OCI-LY7 (cell line): ENCODE results near the gene MTA3. TPM values are rescaled to one million over a fixed set of nuclear protein-coding genes. Genes with fewer than 3 reads are reported as not detected.

ENCODE experiments used
- BruUV-seq: library from RNA; stranded (reverse); fragments of 400-500 nt; replicated peaks from 2 replicates; lab custom pipeline; 2021; lab: Mats Ljungman, UMichigan
- CTCF ChIA-PET: fragments of 300-600 bp; sonication (Branson Sonifier 250); formaldehyde crosslinking; loops from one replicate; lab custom pipeline; 2022; ENCODE audit warnings: antibody characterized with exemption; ENCODE audit not compliant: unreplicated experiment; lab: Charles Lee
- POLR2A ChIA-PET: fragments of 300-600 bp; sonication (Branson Sonifier 250); formaldehyde crosslinking; loops from one replicate; lab custom pipeline; 2022; ENCODE audit warnings: antibody characterized with exemption; lab: Charles Lee
- DNase-seq: peaks from one replicate; pipeline ENCODE4 v3.0.0-alpha.2; 2015; ENCODE audit warnings: low spot score
- H2AFZ ChIP-seq: fragments of 200-600 bp; sonication (generic), shearing (Covaris generic); 2 replicates; pipeline ENCODE4 v1.6.1; 2014; ENCODE audit warnings: mild to moderate bottlenecking, antibody characterized with exemption, low read length, moderate library complexity
- H3K27ac ChIP-seq: fragments of 200-600 bp; sonication (generic); 2 replicates; pipeline ENCODE4 v1.5.1; 2014; ENCODE audit warnings: mixed run types, low read depth, mild to moderate bottlenecking, moderate library complexity, low read length, inconsistent platforms; ENCODE audit not compliant: poor library complexity, severe bottlenecking
- H3K36me3 ChIP-seq: fragments of 200-600 bp; sonication (generic); 2 replicates; pipeline ENCODE4 v1.6.1; 2014; ENCODE audit warnings: mild to moderate bottlenecking, antibody characterized with exemption, low read length, moderate library complexity, mixed read lengths; ENCODE audit not compliant: insufficient read depth
- H3K4me1 ChIP-seq: fragments of 200-600 bp; sonication (generic); 2 replicates; pipeline ENCODE4 v1.5.1; 2014; ENCODE audit warnings: mild to moderate bottlenecking, low read length; ENCODE audit not compliant: insufficient read depth, poor library complexity, severe bottlenecking
- H3K4me2 ChIP-seq: fragments of 200-600 bp; sonication (generic); 2 replicates; pipeline ENCODE4 v1.6.1; 2014; ENCODE audit warnings: mild to moderate bottlenecking, low read length
- H3K4me3 ChIP-seq: fragments of 200-600 bp; sonication (generic); 2 replicates; pipeline ENCODE4 v1.5.1; 2014; ENCODE audit warnings: mild to moderate bottlenecking, low read depth, low read length; ENCODE audit not compliant: poor library complexity, severe bottlenecking
- H3K79me2 ChIP-seq: fragments of 200-600 bp; sonication (generic); 2 replicates; pipeline ENCODE4 v1.6.1; 2016; ENCODE audit warnings: low read depth, mild to moderate bottlenecking, low read length, moderate library complexity, mixed read lengths; ENCODE audit not compliant: insufficient read depth
- H3K9me2 ChIP-seq: fragments of 200-600 bp; sonication (generic); 2 replicates; pipeline ENCODE4 v1.6.1; 2016; ENCODE audit warnings: mild to moderate bottlenecking, low read length, mixed read lengths; ENCODE audit not compliant: insufficient read depth
- H3K9me3 ChIP-seq: fragments of 200-600 bp; sonication (generic); 2 replicates; pipeline ENCODE4 v1.6.1; 2014; ENCODE audit warnings: mild to moderate bottlenecking, mixed run types, low read length, mixed read lengths
- H4K20me1 ChIP-seq: fragments of 200-600 bp; sonication (generic); 2 replicates; pipeline ENCODE4 v1.6.1; 2014; ENCODE audit warnings: mild to moderate bottlenecking, antibody characterized with exemption, low read length, moderate library complexity, mixed read lengths; ENCODE audit not compliant: insufficient read depth
- EZH2phosphoT487 ChIP-seq: fragments of 200-600 bp; sonication (generic); IDR thresholded peaks from 2 replicates; pipeline ENCODE4 v1.6.1; 2018; ENCODE audit warnings: low read depth, borderline replicate concordance, mild to moderate bottlenecking, mixed run types, antibody characterized with exemption, low read length, moderate library complexity, mixed read lengths
- intact Hi-C: fragments of 100-400 bp; cut with micrococcal nuclease; formaldehyde crosslinking; loops from one replicate; pipeline ENCODE4 v1.10.0; 2022; ENCODE audit not compliant: unreplicated experiment
- total RNA-seq, 2 experiments: library from RNA; depleted of rRNA in 1 of 2; stranded (reverse); fragments of >200 nt in 1 of 2; shearing (Covaris generic) in 1 of 2; gene quantifications; 2 replicates each; pipeline ENCODE4 v1.2.3, GENCODE V29; 2014 to 2022
- TF ChIP-seq, protein P1 (sequence below): fragments of 200-600 bp; sonication (generic); conservative IDR thresholded peaks from 2 replicates; pipeline ENCODE4 v1.5.1; 2014; ENCODE audit warnings: mild to moderate bottlenecking, antibody characterized with exemption, low read length, moderate library complexity, mixed read lengths

Gene MTA3
- total RNA-seq, 2 experiments from 2014 or later, result 72.7 to 205 TPM

DNA sequence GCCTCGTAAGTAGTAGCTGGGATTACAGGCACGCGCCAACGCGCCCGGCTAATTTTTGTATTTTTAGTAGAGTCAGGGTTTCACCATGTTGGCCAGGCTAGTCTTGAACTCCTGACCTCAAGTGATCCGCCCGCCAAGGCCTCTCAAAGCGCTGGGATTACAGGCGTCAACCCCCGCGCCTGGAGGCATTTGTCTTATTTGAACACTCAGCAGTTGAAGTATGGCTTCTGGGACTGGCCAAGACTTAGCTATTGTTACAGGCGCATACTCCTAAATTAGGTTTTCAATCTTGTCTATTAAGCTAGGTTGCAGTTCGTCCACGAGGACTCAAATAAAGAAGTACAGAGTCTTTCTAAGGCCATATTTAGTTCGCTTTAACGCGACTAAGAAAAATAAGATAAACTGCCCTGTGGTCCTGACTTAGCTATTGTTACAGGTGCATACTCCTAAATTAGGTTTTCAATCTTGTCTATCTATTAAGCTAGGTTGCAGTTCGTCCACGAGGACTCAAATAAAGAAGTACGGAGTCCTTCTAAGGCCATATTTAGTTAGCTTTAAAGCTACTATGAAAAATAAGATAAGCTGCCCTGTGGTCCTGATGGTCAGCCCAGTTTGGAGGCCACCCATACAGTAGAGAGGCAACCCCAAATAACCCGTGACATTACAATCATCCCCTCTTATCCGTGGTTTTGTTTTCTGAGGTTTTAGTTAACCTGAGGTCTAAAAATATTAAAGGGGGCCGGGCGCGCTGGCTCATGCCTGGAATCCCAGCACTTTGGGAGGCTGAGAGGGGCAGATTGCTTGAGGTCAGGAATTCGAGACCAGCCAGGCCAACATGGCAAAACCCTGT lies 20.8 kb upstream of the MTA3 start:
- intact Hi-C loops, result loop anchor here (1.0 to 2.0 kb wide), 4 partner anchors 13 to 53 kb away; no protein-coding TSS in a partner anchor
- Histone ChIP-seq H3K79me2 (no peaks in the 10 kb centered on the region), H3K4me1 (peaks cover 67% of the 10 kb centered on the region), H3K9me2 (no peaks in the 10 kb centered on the region), H3K36me3 (no peaks in the 10 kb centered on the region), H4K20me1 (no peaks in the 10 kb centered on the region), H3K4me3 (peak overlapping the region; percentile 65), H3K4me2 (peak overlapping the region; percentile 87), H3K9me3 (no peaks in the 10 kb centered on the region), H3K27ac (peak overlapping the region; percentile 98), H2AFZ (peak overlapping the region; percentile 67; the same call in 1 of the 2 replicates)
- TF ChIP-seq EZH2phosphoT487, result no peak
- TF ChIP-seq, protein P1, sequence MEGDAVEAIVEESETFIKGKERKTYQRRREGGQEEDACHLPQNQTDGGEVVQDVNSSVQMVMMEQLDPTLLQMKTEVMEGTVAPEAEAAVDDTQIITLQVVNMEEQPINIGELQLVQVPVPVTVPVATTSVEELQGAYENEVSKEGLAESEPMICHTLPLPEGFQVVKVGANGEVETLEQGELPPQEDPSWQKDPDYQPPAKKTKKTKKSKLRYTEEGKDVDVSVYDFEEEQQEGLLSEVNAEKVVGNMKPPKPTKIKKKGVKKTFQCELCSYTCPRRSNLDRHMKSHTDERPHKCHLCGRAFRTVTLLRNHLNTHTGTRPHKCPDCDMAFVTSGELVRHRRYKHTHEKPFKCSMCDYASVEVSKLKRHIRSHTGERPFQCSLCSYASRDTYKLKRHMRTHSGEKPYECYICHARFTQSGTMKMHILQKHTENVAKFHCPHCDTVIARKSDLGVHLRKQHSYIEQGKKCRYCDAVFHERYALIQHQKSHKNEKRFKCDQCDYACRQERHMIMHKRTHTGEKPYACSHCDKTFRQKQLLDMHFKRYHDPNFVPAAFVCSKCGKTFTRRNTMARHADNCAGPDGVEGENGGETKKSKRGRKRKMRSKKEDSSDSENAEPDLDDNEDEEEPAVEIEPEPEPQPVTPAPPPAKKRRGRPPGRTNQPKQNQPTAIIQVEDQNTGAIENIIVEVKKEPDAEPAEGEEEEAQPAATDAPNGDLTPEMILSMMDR, result no peak
- ChIA-PET CTCF (interaction anchor here (1.2 to 1.4 kb wide), 4 partner anchors 11 to 20 kb away, joined by 3 to 4 read pairs (median 3); no protein-coding TSS in a partner anchor), POLR2A (interaction anchor here (0.5 to 6.3 kb wide), 22 partner anchors 11 to 604 kb away, joined by 3 to 81 read pairs (median 5); no protein-coding TSS in a partner anchor)
- TSS peak; percentile 97 for BruUV-seq
- DNase-seq, result peak; percentile 61

DNA sequence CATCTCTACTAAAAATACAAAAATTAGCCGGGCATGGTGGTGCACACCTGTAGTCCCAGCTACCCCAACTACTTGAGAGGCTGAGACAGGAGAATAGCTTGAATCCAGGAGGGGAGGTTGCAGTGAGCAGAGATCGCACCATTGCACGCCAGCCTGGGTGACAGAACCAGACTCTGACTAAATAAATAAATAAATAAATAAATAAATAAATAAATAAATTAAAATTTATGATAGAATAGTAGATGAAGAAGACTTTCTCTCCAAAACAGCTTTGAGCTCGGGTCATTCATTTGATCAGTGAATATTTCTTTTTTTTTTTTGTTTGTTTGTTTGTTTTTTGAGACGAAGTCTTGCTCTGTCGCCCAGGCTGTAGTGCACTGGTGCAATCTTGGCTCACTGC lies 17.6 kb upstream of the MTA3 start:
- Histone ChIP-seq H3K9me2 (no peaks in the 10 kb centered on the region), H3K9me3 (no peaks in the 10 kb centered on the region), H3K4me3 (no peak overlapping the region), H2AFZ (no peak overlapping the region), H3K36me3 (no peaks in the 10 kb centered on the region), H3K79me2 (no peaks in the 10 kb centered on the region), H4K20me1 (no peaks in the 10 kb centered on the region), H3K4me1 (peaks cover 56% of the 10 kb centered on the region), H3K4me2 (no peak overlapping the region), H3K27ac (no peak overlapping the region)
- DNase-seq, result no peak
- POLR2A ChIA-PET, result interaction anchor here (0.8 to 1.9 kb wide), 5 partner anchors 8 to 48 kb away, joined by 3 to 11 read pairs (median 6); no protein-coding TSS in a partner anchor
- CTCF ChIA-PET, result interaction anchor here (2.1 kb wide), 1 partner anchor 8 kb away, joined by 7 read pairs; no protein-coding TSS in a partner anchor
- intact Hi-C loops, result no loop called here
- no TSS peak for BruUV-seq
- no peak for TF ChIP-seq EZH2phosphoT487
- TF ChIP-seq, protein P1, result no peak
